GM23338 (cell line): ENCODE results near the gene EIF4E2. TPM values are rescaled to one million over a fixed set of nuclear protein-coding genes. Genes with fewer than 3 reads are reported as not detected.
A peak's percentile ranks its signal among the peaks of the same experiment; 100 is the strongest.

Experiments used
- ATAC-seq: fragments of 200-7000 bp; cut with Tn5 transposase; 3 replicates; pipeline ENCODE4 v1.9.1; 2020
- DNase-seq: peaks from one replicate; pipeline ENCODE4 v3.0.0-alpha.2; 2015; ENCODE audit warnings: low spot score
- H2AFZ ChIP-seq: fragments of 200-600 bp; sonication (generic); 2 replicates; pipeline ENCODE4 v1.8.0; 2016; ENCODE audit warnings: antibody characterized with exemption, mild to moderate bottlenecking, moderate library complexity
- H3F3A ChIP-seq: fragments of 200-600 bp; sonication (generic); replicated peaks from 2 replicates; pipeline ENCODE4 v1.8.0; 2017; ENCODE audit warnings: antibody characterized with exemption, mixed run types, low read depth
- H3K27ac ChIP-seq: fragments of 200-600 bp; sonication (generic); 2 replicates; pipeline ENCODE4 v1.6.1; 2016; ENCODE audit warnings: low read depth
- H3K27me3 ChIP-seq: fragments of 200-600 bp; sonication (generic); 2 replicates; pipeline ENCODE4 v1.8.0; 2016; ENCODE audit warnings: mild to moderate bottlenecking, mixed run types, moderate library complexity; ENCODE audit not compliant: insufficient read depth
- H3K36me3 ChIP-seq: fragments of 200-600 bp; sonication (generic); 2 replicates; pipeline ENCODE4 v1.8.0; 2016; ENCODE audit warnings: mild to moderate bottlenecking; ENCODE audit not compliant: insufficient read depth
- H3K4me1 ChIP-seq: fragments of 200-600 bp; sonication (generic); 2 replicates; pipeline ENCODE4 v1.8.0; 2016; ENCODE audit warnings: mild to moderate bottlenecking, moderate library complexity; ENCODE audit not compliant: insufficient read depth
- H3K4me2 ChIP-seq: fragments of 200-600 bp; sonication (generic); 2 replicates; pipeline ENCODE4 v1.7.1; 2017; ENCODE audit warnings: mixed run types
- H3K4me3 ChIP-seq: fragments of 200-600 bp; sonication (generic); 2 replicates; pipeline ENCODE4 v1.6.1; 2016; ENCODE audit warnings: mixed run types
- H3K79me2 ChIP-seq: fragments of 200-600 bp; sonication (generic); replicated peaks from 2 replicates; pipeline ENCODE4 v1.8.0; 2017; ENCODE audit warnings: mild to moderate bottlenecking; ENCODE audit not compliant: insufficient read depth
- H3K9me2 ChIP-seq: fragments of 200-600 bp; sonication (generic); 2 replicates; pipeline ENCODE4 v1.8.0; 2017; ENCODE audit not compliant: insufficient read depth
- H4K20me1 ChIP-seq: fragments of 200-600 bp; sonication (generic); replicated peaks from 2 replicates; pipeline ENCODE4 v1.8.0; 2017; ENCODE audit warnings: mild to moderate bottlenecking; ENCODE audit not compliant: insufficient read depth
- H3K27ac Mint-ChIP-seq: 2 replicates; pipeline ENCODE4 v1.8.0; 2020; ENCODE audit warnings: inconsistent platforms, mild to moderate bottlenecking, moderate library complexity, mixed read lengths
- H3K27me3 Mint-ChIP-seq: 3 replicates; pipeline ENCODE4 v1.8.0; 2022; ENCODE audit warnings: low read depth, mild to moderate bottlenecking, moderate library complexity, mixed read lengths, inconsistent platforms; ENCODE audit not compliant: insufficient read depth, poor library complexity
- H3K36me3 Mint-ChIP-seq: 3 replicates; pipeline ENCODE4 v1.8.0; 2021; ENCODE audit warnings: low read depth, mild to moderate bottlenecking, inconsistent platforms, moderate library complexity, mixed read lengths
- H3K4me1 Mint-ChIP-seq: 3 replicates; pipeline ENCODE4 v1.8.0; 2020; ENCODE audit warnings: mild to moderate bottlenecking, inconsistent platforms, mixed read lengths
- H3K4me3 Mint-ChIP-seq: 3 replicates; pipeline ENCODE4 v1.8.0; 2021; ENCODE audit warnings: moderate library complexity, mild to moderate bottlenecking, inconsistent platforms, mixed read lengths
- H3K9me3 Mint-ChIP-seq: 3 replicates; pipeline ENCODE4 v1.8.0; 2020; ENCODE audit warnings: moderate library complexity, mild to moderate bottlenecking, inconsistent platforms, mixed read lengths
- CREB1 ChIP-seq: fragments of 250-450 bp; sonication (Bioruptor Pico); IDR thresholded peaks from 2 replicates; pipeline ENCODE4 v1.5.0; 2020; ENCODE audit warnings: low read depth, mild to moderate bottlenecking, moderate library complexity
- EZH2 ChIP-seq: fragments of 200-600 bp; sonication (generic); IDR thresholded peaks from one replicate; pipeline ENCODE4 v1.8.0; 2017; ENCODE audit warnings: antibody characterized with exemption, mild to moderate bottlenecking, low read depth; ENCODE audit not compliant: unreplicated experiment
- EZH2phosphoT487 ChIP-seq: fragments of 200-600 bp; sonication (generic); IDR thresholded peaks from one replicate; pipeline ENCODE4 v1.8.1; 2018; ENCODE audit warnings: antibody characterized with exemption; ENCODE audit not compliant: unreplicated experiment
- JUNB ChIP-seq: IDR thresholded peaks from one replicate; pipeline ENCODE4 v1.6.1; 2016; ENCODE audit warnings: antibody characterized with exemption; ENCODE audit not compliant: unreplicated experiment
- NANOG ChIP-seq: IDR thresholded peaks from 2 replicates; pipeline ENCODE4 v1.6.1; 2016; ENCODE audit warnings: antibody characterized with exemption, borderline replicate concordance
- POLR2AphosphoS5 ChIP-seq: IDR thresholded peaks from 2 replicates; pipeline ENCODE4 v1.6.1; 2016; ENCODE audit warnings: antibody characterized with exemption, low read depth
- STAT1 ChIP-seq: IDR thresholded peaks from one replicate; pipeline ENCODE4 v1.6.1; 2016; ENCODE audit warnings: antibody characterized with exemption; ENCODE audit not compliant: unreplicated experiment
- ZNF114 ChIP-seq: fragments of 250-450 bp; sonication (Bioruptor Pico); IDR thresholded peaks from 2 replicates; pipeline ENCODE4 v1.5.0; 2020; ENCODE audit warnings: mild to moderate bottlenecking, moderate library complexity
- ZNF331 ChIP-seq: fragments of 250-450 bp; sonication (Bioruptor Pico); IDR thresholded peaks from 2 replicates; pipeline ENCODE4 v1.5.0; 2020; ENCODE audit warnings: low read depth, mild to moderate bottlenecking, moderate library complexity
- polyA plus RNA-seq: library from polyadenylated mRNA; unstranded; fragments of >200 nt; fragmentation: Nextera tagmentation; extraction: Ambion mirVana; gene quantifications from 2 replicates; pipeline ENCODE4 v1.2.1, GENCODE V29; 2016
- total RNA-seq: library from RNA; depleted of rRNA; stranded (reverse); fragments of >200 nt; shearing (Covaris generic); gene quantifications from 2 replicates; pipeline ENCODE4 v1.2.3, GENCODE V29; 2014
- TF ChIP-seq, protein P1 (sequence below): IDR thresholded peaks from 2 replicates; pipeline ENCODE4 v1.6.1; 2016; ENCODE audit warnings: antibody characterized with exemption
- TF ChIP-seq, protein P2 (sequence below), 2 experiments: fragments of 200-600 bp in 1 of 2; sonication (generic) in 1 of 2; conservative IDR thresholded peaks; 2 replicates each; pipeline versions ENCODE4 v1.5.1 to v1.6.1; 2016 to 2017; ENCODE audit warnings: antibody characterized with exemption in 2 of 2, low read depth in 2 of 2, mild to moderate bottlenecking in 2 of 2, moderate library complexity in 1 of 2
- TF ChIP-seq, protein P3 (sequence below): fragments of 250-450 bp; sonication (Bioruptor Pico); IDR thresholded peaks from 2 replicates; pipeline ENCODE4 v1.5.0; 2020; ENCODE audit warnings: mild to moderate bottlenecking, moderate library complexity
- TF ChIP-seq, protein P4 (sequence below): IDR thresholded peaks from one replicate; pipeline ENCODE4 v1.6.1; 2018; ENCODE audit warnings: antibody characterized with exemption; ENCODE audit not compliant: unreplicated experiment

The EIF4E2 gene
- total and polyA plus RNA-seq, 2 experiments from 2014 or later: 68.1 to 152 TPM

DNA sequence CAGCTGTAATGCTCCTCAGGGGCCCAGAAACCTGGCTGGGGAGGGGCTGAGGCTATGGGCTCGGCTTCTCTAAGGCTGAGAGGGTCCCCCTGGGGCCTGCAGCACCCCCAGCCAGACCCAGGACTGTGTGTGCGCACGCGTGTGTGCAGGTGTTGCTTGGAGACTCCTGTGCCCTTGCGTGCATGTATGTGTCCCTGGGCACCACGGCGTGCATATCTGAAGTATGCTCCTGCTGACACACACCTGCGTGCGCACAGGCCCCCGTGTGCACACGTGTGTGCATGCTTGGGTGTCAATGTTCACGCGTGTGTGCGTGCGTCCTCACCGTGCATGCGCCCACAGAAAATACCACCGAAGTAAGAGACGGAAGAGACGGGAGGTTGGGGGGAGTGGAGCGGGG lies 48.0 kb upstream of the EIF4E2 start:
- Mint-ChIP-seq H3K27me3 (peaks cover 63% of the 10 kb centered on the region), H3K9me3 (no peaks in the 10 kb centered on the region), H3K27ac (no peak overlapping the region), H3K36me3 (no peaks in the 10 kb centered on the region), H3K4me1 (peaks cover 30% of the 10 kb centered on the region), H3K4me3 (peak overlapping the region; percentile 81)
- Histone ChIP-seq H3K27ac (no peak overlapping the region), H3K36me3 (no peaks in the 10 kb centered on the region), H2AFZ (no peak overlapping the region), H3F3A (no peaks in the 10 kb centered on the region; the same call in 1 of the 2 replicates), H3K4me1 (peaks cover 21% of the 10 kb centered on the region; the same call in 1 of the 2 replicates), H3K4me2 (peak overlapping the region; percentile 93), H3K79me2 (no peaks in the 10 kb centered on the region), H3K4me3 (peak overlapping the region; percentile 72), H4K20me1 (no peaks in the 10 kb centered on the region), H3K9me2 (no peaks in the 10 kb centered on the region), H3K27me3 (peaks cover 46% of the 10 kb centered on the region)
- DNase-seq (peak; percentile 46), ATAC-seq (peak; percentile 20)
- TF ChIP-seq EZH2 (no peak), NANOG (no peak), ZNF331 (CRISPR knock-in tag) (no peak), STAT1 (no peak), EZH2phosphoT487 (no peak), POLR2AphosphoS5 (no peak), CREB1 (CRISPR knock-in tag) (no peak), ZNF114 (CRISPR knock-in tag) (no peak), JUNB (no peak)
- TF ChIP-seq, protein P1, sequence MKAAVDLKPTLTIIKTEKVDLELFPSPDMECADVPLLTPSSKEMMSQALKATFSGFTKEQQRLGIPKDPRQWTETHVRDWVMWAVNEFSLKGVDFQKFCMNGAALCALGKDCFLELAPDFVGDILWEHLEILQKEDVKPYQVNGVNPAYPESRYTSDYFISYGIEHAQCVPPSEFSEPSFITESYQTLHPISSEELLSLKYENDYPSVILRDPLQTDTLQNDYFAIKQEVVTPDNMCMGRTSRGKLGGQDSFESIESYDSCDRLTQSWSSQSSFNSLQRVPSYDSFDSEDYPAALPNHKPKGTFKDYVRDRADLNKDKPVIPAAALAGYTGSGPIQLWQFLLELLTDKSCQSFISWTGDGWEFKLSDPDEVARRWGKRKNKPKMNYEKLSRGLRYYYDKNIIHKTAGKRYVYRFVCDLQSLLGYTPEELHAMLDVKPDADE: no peak
- TF ChIP-seq, protein P2, sequence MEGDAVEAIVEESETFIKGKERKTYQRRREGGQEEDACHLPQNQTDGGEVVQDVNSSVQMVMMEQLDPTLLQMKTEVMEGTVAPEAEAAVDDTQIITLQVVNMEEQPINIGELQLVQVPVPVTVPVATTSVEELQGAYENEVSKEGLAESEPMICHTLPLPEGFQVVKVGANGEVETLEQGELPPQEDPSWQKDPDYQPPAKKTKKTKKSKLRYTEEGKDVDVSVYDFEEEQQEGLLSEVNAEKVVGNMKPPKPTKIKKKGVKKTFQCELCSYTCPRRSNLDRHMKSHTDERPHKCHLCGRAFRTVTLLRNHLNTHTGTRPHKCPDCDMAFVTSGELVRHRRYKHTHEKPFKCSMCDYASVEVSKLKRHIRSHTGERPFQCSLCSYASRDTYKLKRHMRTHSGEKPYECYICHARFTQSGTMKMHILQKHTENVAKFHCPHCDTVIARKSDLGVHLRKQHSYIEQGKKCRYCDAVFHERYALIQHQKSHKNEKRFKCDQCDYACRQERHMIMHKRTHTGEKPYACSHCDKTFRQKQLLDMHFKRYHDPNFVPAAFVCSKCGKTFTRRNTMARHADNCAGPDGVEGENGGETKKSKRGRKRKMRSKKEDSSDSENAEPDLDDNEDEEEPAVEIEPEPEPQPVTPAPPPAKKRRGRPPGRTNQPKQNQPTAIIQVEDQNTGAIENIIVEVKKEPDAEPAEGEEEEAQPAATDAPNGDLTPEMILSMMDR (conservative IDR thresholded peaks at IDR 0.05; ENCODE audit: low read depth in 2 of 2): no peak
- TF ChIP-seq, protein P3, sequence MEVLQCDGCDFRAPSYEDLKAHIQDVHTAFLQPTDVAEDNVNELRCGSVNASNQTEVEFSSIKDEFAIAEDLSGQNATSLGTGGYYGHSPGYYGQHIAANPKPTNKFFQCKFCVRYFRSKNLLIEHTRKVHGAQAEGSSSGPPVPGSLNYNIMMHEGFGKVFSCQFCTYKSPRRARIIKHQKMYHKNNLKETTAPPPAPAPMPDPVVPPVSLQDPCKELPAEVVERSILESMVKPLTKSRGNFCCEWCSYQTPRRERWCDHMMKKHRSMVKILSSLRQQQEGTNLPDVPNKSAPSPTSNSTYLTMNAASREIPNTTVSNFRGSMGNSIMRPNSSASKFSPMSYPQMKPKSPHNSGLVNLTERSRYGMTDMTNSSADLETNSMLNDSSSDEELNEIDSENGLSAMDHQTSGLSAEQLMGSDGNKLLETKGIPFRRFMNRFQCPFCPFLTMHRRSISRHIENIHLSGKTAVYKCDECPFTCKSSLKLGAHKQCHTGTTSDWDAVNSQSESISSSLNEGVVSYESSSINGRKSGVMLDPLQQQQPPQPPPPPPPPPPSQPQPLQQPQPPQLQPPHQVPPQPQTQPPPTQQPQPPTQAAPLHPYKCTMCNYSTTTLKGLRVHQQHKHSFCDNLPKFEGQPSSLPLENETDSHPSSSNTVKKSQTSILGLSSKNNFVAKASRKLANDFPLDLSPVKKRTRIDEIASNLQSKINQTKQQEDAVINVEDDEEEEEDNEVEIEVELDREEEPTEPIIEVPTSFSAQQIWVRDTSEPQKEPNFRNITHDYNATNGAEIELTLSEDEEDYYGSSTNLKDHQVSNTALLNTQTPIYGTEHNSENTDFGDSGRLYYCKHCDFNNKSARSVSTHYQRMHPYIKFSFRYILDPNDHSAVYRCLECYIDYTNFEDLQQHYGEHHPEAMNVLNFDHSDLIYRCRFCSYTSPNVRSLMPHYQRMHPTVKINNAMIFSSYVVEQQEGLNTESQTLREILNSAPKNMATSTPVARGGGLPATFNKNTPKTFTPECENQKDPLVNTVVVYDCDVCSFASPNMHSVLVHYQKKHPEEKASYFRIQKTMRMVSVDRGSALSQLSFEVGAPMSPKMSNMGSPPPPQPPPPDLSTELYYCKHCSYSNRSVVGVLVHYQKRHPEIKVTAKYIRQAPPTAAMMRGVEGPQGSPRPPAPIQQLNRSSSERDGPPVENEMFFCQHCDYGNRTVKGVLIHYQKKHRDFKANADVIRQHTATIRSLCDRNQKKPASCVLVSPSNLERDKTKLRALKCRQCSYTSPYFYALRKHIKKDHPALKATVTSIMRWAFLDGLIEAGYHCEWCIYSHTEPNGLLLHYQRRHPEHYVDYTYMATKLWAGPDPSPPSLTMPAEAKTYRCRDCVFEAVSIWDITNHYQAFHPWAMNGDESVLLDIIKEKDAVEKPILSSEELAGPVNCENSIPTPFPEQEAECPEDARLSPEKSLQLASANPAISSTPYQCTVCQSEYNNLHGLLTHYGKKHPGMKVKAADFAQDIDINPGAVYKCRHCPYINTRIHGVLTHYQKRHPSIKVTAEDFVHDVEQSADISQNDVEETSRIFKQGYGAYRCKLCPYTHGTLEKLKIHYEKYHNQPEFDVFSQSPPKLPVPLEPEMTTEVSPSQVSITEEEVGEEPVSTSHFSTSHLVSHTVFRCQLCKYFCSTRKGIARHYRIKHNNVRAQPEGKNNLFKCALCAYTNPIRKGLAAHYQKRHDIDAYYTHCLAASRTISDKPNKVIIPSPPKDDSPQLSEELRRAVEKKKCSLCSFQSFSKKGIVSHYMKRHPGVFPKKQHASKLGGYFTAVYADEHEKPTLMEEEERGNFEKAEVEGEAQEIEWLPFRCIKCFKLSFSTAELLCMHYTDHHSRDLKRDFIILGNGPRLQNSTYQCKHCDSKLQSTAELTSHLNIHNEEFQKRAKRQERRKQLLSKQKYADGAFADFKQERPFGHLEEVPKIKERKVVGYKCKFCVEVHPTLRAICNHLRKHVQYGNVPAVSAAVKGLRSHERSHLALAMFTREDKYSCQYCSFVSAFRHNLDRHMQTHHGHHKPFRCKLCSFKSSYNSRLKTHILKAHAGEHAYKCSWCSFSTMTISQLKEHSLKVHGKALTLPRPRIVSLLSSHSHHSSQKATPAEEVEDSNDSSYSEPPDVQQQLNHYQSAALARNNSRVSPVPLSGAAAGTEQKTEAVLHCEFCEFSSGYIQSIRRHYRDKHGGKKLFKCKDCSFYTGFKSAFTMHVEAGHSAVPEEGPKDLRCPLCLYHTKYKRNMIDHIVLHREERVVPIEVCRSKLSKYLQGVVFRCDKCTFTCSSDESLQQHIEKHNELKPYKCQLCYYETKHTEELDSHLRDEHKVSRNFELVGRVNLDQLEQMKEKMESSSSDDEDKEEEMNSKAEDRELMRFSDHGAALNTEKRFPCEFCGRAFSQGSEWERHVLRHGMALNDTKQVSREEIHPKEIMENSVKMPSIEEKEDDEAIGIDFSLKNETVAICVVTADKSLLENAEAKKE: no peak
- TF ChIP-seq, protein P4, sequence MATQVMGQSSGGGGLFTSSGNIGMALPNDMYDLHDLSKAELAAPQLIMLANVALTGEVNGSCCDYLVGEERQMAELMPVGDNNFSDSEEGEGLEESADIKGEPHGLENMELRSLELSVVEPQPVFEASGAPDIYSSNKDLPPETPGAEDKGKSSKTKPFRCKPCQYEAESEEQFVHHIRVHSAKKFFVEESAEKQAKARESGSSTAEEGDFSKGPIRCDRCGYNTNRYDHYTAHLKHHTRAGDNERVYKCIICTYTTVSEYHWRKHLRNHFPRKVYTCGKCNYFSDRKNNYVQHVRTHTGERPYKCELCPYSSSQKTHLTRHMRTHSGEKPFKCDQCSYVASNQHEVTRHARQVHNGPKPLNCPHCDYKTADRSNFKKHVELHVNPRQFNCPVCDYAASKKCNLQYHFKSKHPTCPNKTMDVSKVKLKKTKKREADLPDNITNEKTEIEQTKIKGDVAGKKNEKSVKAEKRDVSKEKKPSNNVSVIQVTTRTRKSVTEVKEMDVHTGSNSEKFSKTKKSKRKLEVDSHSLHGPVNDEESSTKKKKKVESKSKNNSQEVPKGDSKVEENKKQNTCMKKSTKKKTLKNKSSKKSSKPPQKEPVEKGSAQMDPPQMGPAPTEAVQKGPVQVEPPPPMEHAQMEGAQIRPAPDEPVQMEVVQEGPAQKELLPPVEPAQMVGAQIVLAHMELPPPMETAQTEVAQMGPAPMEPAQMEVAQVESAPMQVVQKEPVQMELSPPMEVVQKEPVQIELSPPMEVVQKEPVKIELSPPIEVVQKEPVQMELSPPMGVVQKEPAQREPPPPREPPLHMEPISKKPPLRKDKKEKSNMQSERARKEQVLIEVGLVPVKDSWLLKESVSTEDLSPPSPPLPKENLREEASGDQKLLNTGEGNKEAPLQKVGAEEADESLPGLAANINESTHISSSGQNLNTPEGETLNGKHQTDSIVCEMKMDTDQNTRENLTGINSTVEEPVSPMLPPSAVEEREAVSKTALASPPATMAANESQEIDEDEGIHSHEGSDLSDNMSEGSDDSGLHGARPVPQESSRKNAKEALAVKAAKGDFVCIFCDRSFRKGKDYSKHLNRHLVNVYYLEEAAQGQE: no peak
